ENCODE data around the gene BRMS1. TPM values are rescaled to one million over a fixed set of nuclear protein-coding genes. Genes with fewer than 3 reads are reported as not detected.

Gene BRMS1
- total RNA-seq, 2 experiments from 2014 or later, result 53.2 to 57.1 TPM

DNA sequence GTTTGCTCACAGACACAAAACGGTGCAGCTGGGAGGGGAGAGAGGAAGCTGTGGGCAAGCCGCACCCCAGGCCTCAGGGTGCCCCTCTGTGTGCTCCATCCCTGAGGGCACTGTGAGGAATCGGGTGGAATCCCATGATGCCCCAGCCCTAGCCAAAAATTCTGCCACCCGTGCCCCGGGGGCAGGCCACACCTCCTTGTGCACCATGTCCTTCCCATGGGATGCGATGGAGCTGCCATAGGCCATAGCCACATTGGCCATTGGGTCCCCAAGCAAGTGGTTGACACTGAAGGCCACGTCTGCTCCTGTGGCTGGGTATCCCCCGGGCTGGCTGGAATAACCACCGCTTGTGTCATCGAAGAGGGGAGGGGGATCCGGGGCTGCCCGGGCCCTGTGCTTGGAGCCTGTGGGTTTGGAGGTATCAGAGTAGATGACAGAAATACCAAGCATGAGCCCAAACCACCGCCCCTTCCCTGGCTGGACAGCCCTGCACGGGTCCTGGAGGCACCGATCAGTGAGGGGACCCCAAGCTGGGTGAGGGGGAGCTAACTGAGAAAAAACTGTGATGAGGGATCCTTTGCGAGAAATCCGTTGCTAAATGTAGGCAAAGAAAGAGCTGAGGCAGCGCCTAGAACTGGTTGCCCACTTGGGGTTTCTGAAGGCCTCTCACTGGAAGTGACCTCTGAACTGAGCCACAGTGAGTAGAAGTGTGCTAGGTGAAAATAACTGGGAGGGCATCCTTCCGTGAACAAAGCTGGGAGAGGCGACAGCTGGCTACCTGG is 56.8 kb downstream of the BRMS1 start:
- DNase-seq, result no peak
- no peak for ATAC-seq
- Mint-ChIP-seq H3K27ac (peak overlapping the region; percentile 85), H3K4me1 (ENCODE audit: low read depth) (peaks cover 45% of the 10 kb centered on the region), H3K27me3 (ENCODE audit: low read depth) (peaks cover 20% of the 10 kb centered on the region), H3K9me3 (ENCODE audit: insufficient read depth) (no peaks in the 10 kb centered on the region), H3K4me3 (peak overlapping the region; percentile 85), H3K36me3 (ENCODE audit: low read depth) (peaks cover 4% of the 10 kb centered on the region)
- CTCF ChIA-PET, result interaction anchor here (0.9 to 3.0 kb wide), 16 partner anchors 8 to 576 kb away, joined by 3 to 13 read pairs (median 4); partner anchors contain the start of genes KAT5, RAB1B, RBM4B and RIN1
- POLR2A ChIA-PET, result interaction anchor here (0.8 to 2.1 kb wide), 5 partner anchors 11 to 56 kb away, joined by 3 to 7 read pairs (median 3); partner anchors contain the start of genes CD248 and RAB1B

Other genes with a start within 250 kb of the BRMS1 start
- 10 to 100 TPM; 53.5 to 59.8 TPM for gene KLC2, start 87.4 kb downstream of the BRMS1 start, total RNA-seq
- gene RAB1B, start 76.5 kb downstream of the BRMS1 start, total RNA-seq, result 100 to 1,000 TPM; 160 to 170 TPM
- 1 to 10 TPM; 2.7 to 3.6 TPM for gene CNIH2, start 66.9 kb downstream of the BRMS1 start, total RNA-seq
- gene YIF1A, start 56.0 kb downstream of the BRMS1 start, total RNA-seq, result 10 to 100 TPM; 46.6 to 58.6 TPM
- gene TMEM151A, start 53.2 kb downstream of the BRMS1 start, total RNA-seq, result not detected
- gene CD248, start 28.1 kb downstream of the BRMS1 start, total RNA-seq, result 10 to 100 TPM; 79.5 to 80.8 TPM
- 1 to 10 TPM; 1.3 TPM for gene RIN1, start 8.7 kb downstream of the BRMS1 start, total RNA-seq
- 1 to 10 TPM; 7.6 TPM for gene B4GAT1, start 2.5 kb upstream of the BRMS1 start, total RNA-seq
- 10 to 100 TPM; 10.0 to 11.1 TPM for gene SLC29A2, start 26.7 kb upstream of the BRMS1 start, total RNA-seq
- under 1 TPM; 0.18 to 0.34 TPM for gene NPAS4, start 75.9 kb upstream of the BRMS1 start, total RNA-seq
- gene MRPL11, start 93.7 kb upstream of the BRMS1 start, total RNA-seq, result 100 to 1,000 TPM in 1 of 2 experiments, 10 to 100 TPM in 1; 93.7 to 100 TPM
- gene PELI3, start 121.8 kb upstream of the BRMS1 start, total RNA-seq, result 1 to 10 TPM; 5.1 to 5.8 TPM
- gene DPP3, start 135.3 kb upstream of the BRMS1 start, total RNA-seq, result 10 to 100 TPM; 73.3 to 79.1 TPM
- 10 to 100 TPM; 10.6 to 14.0 TPM for gene BBS1, start 165.5 kb upstream of the BRMS1 start, total RNA-seq
- gene ZDHHC24, start 200.9 kb upstream of the BRMS1 start, total RNA-seq, result 10 to 100 TPM; 15.5 to 15.9 TPM
- not detected for gene ACTN3, start 201.8 kb upstream of the BRMS1 start, total RNA-seq
- gene CTSF, start 223.5 kb upstream of the BRMS1 start, total RNA-seq, result under 1 TPM; 0.70 to 0.90 TPM
- gene CCDC87, start 248.0 kb upstream of the BRMS1 start, total RNA-seq, result under 1 TPM; 0.55 to 0.70 TPM
- 10 to 100 TPM; 29.3 to 32.5 TPM for gene CCS, start 248.1 kb upstream of the BRMS1 start, total RNA-seq

All from activated CD8-positive, alpha-beta T cell treated with anti-CD3 and anti-CD28 coated beads, Interleukin-2, amount 10 ng/mL, durations not matched to agents 7 days and 5 days (primary cell).